H1 (cell line): Measurements from ENCODE around the gene ZSCAN20. TPM values are rescaled to one million over a fixed set of nuclear protein-coding genes. Genes with fewer than 3 reads are reported as not detected.

ENCODE experiments used
- ASH2L ChIP-seq: fragments of 200-600, 300-600 bp; sonication (generic); IDR thresholded peaks from one replicate; pipeline ENCODE4 v1.7.1; 2017; ENCODE audit warnings: low read length
- SAP30 ChIP-seq: fragments of 300-600 bp; sonication (generic); IDR thresholded peaks from 2 replicates; pipeline ENCODE4 v1.7.1; 2012; ENCODE audit warnings: low read length, moderate library complexity, mild to moderate bottlenecking, inconsistent platforms; ENCODE audit not compliant: insufficient read depth, insufficient replicate concordance
- SIRT6 ChIP-seq: IDR thresholded peaks from one replicate; pipeline ENCODE4 v1.7.1; 2012; ENCODE audit warnings: low read length, inconsistent platforms
- polyA plus RNA-seq, 7 experiments: library from polyadenylated mRNA; depleted of rRNA in 3 of 7; stranded (reverse) in 5 of 7; unstranded in 2 of 7; fragments of >200 nt in 5 of 7; fragments of 200-250 nt in 2 of 7; gene quantifications; 1 replicate in 5 of 7; 2 replicates in 1 of 7; 4 replicates in 1 of 7; pipeline versions ENCODE4 v1.2.1 to v1.2.3, GENCODE V29; 2011 to 2013; ENCODE audit warnings: missing spikeins in 2 of 7, mixed read lengths in 2 of 7
- total RNA-seq: library from RNA; stranded (reverse); fragmentation: NEBNext Ultra II Directional; extraction: Animal tissue kit (Norgen Biotek cat#: 25700); gene quantifications from 2 replicates; pipeline ENCODE4 v1.2.1, GENCODE V29; 2021

Gene ZSCAN20
- total and polyA plus RNA-seq, 2 of the 8 experiments (the other 6 are each of a cell fraction or from before 2014, with no cell fraction given) = 0.70 to 3.4 TPM

- TF ChIP-seq SAP30 = no peak
- TF ChIP-seq ASH2L = no peak
- no peak for TF ChIP-seq SIRT6
Measured at GRCh38 chr1:33519240-33519884, 46.9 kb downstream of the ZSCAN20 start (continued).
